VCaP (cell line): ENCODE data around the gene PTCD2.

Experiments
- H3K27ac ChIP-seq: fragments of 450-650 bp; 2 replicates; pipeline ENCODE4 v1.5.1; 2017
- TF ChIP-seq, protein P1 (sequence below): fragments of 450-650 bp; conservative IDR thresholded peaks from 2 replicates; pipeline ENCODE4 v1.5.1; 2017; ENCODE audit warnings: mild to moderate bottlenecking, moderate library complexity

The PTCD2 gene, protein sequence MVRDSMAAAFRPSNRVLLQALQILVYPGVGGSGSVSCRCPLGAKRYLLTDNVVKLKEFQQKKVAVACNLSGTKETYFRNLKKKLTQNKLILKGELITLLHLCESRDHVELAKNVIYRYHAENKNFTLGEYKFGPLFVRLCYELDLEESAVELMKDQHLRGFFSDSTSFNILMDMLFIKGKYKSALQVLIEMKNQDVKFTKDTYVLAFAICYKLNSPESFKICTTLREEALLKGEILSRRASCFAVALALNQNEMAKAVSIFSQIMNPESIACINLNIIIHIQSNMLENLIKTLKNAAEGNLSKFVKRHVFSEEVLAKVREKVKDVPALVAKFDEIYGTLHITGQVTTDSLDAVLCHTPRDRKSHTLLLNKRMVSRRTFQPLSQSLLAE

DNA sequence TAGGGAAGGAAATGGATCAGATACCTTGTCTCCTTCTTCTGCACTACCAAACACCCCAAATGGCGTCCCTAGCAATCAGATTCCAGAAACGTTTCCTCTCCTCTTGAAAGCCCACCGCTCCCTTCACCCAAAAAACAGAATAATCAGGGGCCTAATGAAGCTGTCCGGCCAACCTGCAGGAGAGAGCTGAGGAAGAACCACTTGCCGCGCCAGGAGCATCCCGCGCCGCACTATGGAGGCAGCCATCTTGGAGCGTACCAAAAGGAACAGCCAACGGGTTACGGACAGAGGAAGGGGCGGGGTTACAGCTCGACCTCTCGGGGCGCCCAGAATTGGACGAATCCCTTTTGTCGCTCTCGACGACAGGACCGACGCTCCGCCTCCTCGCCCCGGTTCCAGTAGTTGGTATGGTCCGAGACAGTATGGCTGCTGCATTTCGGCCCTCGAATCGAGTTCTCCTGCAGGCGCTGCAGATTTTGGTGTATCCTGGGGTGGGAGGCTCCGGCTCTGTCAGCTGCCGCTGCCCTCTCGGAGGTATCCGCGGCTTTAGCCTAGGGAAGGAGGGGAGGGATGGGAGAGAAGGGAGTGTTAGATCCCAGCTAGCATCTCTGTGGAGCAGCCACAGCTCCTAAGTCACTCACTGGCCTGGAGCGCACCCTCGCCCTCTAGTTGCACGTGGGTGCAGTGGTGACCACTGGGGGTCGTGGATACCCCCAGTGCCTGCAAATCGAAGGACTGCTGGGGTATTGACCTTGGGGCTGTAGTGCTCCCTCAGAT, at the start of gene PTCD2, which contains the start of gene MRPS27:
TSS of gene PTCD2 (plus strand) at position 398 of the 777 bp plus-strand sequence. CDS start at position 408, 10 bp downstream.
TSS of gene MRPS27 (minus strand) at position 265 of the 777 bp plus-strand sequence. CDS start at position 246, 19 bp downstream.
- H3K27ac ChIP-seq = peak within 1 kb of the TSS; percentile 69

DNA sequence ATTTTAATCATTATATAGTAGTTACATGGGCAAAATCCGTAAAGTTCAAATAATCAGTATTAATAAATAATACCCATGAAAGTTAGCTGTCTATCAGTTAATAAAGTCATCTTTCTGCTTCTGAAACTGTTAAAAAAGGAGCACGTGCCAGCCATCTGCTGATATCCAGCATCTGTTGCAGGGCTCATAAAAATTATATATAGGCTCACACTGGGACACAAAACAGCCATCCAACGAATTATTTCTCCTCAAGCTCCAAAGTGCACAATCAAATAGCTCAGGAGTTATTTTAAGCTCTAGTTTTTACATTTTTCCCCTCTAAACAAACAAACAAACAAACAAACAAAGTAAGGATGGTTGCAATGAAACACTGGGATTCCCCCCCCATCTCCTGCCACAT, 48.5 kb upstream of the PTCD2 start:
- TF ChIP-seq, protein P1, sequence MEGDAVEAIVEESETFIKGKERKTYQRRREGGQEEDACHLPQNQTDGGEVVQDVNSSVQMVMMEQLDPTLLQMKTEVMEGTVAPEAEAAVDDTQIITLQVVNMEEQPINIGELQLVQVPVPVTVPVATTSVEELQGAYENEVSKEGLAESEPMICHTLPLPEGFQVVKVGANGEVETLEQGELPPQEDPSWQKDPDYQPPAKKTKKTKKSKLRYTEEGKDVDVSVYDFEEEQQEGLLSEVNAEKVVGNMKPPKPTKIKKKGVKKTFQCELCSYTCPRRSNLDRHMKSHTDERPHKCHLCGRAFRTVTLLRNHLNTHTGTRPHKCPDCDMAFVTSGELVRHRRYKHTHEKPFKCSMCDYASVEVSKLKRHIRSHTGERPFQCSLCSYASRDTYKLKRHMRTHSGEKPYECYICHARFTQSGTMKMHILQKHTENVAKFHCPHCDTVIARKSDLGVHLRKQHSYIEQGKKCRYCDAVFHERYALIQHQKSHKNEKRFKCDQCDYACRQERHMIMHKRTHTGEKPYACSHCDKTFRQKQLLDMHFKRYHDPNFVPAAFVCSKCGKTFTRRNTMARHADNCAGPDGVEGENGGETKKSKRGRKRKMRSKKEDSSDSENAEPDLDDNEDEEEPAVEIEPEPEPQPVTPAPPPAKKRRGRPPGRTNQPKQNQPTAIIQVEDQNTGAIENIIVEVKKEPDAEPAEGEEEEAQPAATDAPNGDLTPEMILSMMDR = no peak
- H3K27ac ChIP-seq = no peak overlapping the region

More for the DNA sequence above, at the start of gene PTCD2, which contains the start of gene MRPS27:
- TF ChIP-seq, protein P1 = no peak; the same call in 1 of the 2 replicates

DNA sequence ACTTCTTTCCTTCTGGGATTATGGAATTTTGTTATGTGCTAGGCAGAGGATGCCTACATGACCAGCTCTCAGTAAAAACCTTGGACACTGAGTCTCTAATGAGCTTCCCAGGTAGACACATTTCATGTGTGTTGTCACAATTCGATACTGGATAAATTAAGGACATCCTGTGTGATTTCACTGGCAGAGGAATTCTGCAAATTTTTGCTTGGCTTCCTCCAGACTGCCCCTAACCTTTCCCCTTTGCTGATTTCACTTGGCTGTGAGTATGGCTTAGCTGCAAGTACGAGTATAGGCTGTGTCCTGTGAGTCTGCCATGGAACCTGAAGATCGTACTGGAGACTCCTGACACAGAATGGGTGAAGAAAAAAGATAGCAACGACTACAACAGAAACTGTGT, 47.8 kb upstream of the PTCD2 start:
- no peak overlapping the region for H3K27ac ChIP-seq
- TF ChIP-seq, protein P1 = no peak

DNA sequence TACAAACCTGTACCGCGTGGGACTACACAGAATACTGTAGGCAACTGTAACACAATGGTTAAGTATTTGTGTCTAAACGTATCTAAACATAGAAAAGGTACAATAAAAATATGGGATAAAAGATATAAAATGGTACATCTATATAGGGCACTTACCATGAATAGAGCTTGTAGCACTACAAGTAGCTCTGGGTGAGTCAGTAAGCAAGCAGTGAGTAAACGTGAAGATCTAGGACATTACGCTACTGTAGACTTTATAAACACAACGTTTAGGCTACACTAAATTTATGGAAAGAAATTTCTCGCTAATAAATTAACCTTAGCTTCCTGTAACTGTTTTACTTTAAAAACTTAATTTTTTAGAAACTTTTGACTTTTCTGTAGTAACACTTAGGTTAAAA, 46.6 kb upstream of the PTCD2 start:
- TF ChIP-seq, protein P1 = no peak
- H3K27ac ChIP-seq = no peak overlapping the region

DNA sequence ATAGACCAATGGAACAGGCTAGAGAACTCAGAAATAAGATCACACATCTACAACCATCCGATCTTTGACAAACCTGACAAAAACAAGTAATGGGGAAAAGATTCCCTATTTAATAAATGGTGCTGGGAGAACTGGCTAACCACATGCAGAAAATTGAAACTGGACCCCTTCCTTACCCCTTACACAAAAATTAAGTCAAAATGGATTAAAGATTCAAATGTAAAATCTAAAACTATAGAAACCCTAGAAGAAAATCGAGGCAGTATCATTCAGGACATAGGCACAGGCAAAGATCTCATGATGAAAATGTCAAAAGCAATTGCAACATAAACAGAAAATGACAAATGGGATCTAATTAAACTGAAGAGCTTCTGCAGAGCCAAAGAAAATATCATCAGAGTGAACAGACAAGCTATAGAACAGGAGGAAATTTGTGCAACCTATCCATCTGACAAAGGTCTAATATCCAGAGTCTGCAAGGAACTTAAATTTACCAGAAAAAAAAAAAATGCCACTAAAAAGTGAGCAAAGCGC, 43.9 kb upstream of the PTCD2 start:
- TF ChIP-seq, protein P1 = no peak
- no peak overlapping the region for H3K27ac ChIP-seq

DNA sequence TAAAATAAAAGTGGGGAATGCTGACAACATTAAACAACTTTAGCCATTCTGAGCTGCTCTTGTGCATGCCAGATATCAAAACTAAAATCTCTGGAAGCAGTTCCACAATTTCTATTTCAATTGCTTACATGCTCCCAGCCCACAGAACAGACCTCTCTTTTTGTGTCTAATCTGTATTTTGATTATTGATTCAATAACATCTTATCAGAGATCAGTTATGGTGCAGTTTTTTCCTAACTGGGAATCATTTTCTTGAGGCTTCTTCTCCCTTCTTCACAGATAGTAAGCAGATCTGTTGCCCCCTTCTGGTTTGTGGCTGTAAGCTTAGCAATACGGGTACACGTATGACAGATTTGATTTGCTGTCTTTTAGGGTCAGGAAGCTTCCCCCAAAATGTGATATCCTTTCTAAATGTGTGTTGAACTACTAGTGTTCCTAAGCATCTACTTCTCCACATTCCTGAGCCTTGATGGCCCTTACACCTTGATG, 39.5 kb upstream of the PTCD2 start:
- TF ChIP-seq, protein P1 = peak; percentile 46

DNA sequence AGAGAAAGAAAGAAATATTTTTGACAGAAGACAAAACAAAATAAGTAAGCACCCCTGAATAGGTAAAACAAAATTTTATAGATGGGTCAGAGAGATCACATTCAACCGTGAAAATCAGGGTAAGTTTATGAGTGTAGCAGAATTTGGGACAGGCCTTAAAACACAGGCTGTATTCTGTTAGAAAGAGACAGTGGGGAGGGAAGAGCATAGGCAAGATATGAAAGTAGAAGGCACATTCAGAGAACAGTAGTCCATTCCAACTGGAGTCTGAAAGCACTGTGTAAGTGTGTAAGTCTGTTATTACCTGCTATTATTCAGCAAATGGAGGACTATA, 38.8 kb upstream of the PTCD2 start:
- peak overlapping the region; percentile 56; the same call in 1 of the 2 replicates for H3K27ac ChIP-seq
- TF ChIP-seq, protein P1 = no peak

More for the DNA sequence above, 39.5 kb upstream of the PTCD2 start:
- H3K27ac ChIP-seq = no peak overlapping the region; the same call in 1 of the 2 replicates
